Activated CD4-positive, alpha-beta memory T cell treated with anti-CD3 and anti-CD28 coated beads for 36 hours (primary cell): ENCODE results near the gene CHST6. TPM values are rescaled to one million over a fixed set of nuclear protein-coding genes. Genes with fewer than 3 reads are reported as not detected.
"Not testable (repeated sequence)": the region's sequence is repeated elsewhere in the genome, so short reads cannot be mapped to it uniquely, and the experiment has no call there.

Experiments
- CTCF ChIA-PET: fragments of 350-600 bp; sonication (Branson Sonifier 250); formaldehyde crosslinking; loops from one replicate; lab custom pipeline; 2021; ENCODE audit warnings: antibody characterized with exemption, inconsistent platforms; lab: Charles Lee
- POLR2A ChIA-PET: fragments of 350-600 bp; sonication (Branson Sonifier 250); formaldehyde crosslinking; loops from one replicate; lab custom pipeline; 2021; ENCODE audit warnings: antibody characterized with exemption; lab: Charles Lee
- DNase-seq: peaks from one replicate; pipeline ENCODE4 v3.0.0-alpha.2; 2020
- H3K27ac Mint-ChIP-seq: one replicate; pipeline ENCODE4 v1.8.0; 2021; ENCODE audit warnings: mixed read lengths
- H3K27me3 Mint-ChIP-seq: one replicate; pipeline ENCODE4 v1.8.0; 2021; ENCODE audit warnings: mixed read lengths
- H3K36me3 Mint-ChIP-seq: one replicate; pipeline ENCODE4 v1.8.0; 2021; ENCODE audit warnings: mixed read lengths
- H3K4me1 Mint-ChIP-seq: one replicate; pipeline ENCODE4 v1.8.0; 2021; ENCODE audit warnings: low read depth, mixed read lengths
- H3K4me3 Mint-ChIP-seq: one replicate; pipeline ENCODE4 v1.8.0; 2021; ENCODE audit warnings: mild to moderate bottlenecking, mixed read lengths
- H3K9me3 Mint-ChIP-seq: one replicate; pipeline ENCODE4 v1.8.0; 2021; ENCODE audit warnings: mixed read lengths
- intact Hi-C: fragments of 100-400 bp; cut with micrococcal nuclease; formaldehyde crosslinking; loops from one replicate; pipeline ENCODE4 v1.15.1; 2023
- total RNA-seq, 2 experiments: library from RNA; stranded (reverse); gene quantifications; one replicate each; pipeline ENCODE4 v1.2.3, GENCODE V29; 2021

The CHST6 gene
- total RNA-seq, 2 experiments from 2014 or later: not detected

DNA sequence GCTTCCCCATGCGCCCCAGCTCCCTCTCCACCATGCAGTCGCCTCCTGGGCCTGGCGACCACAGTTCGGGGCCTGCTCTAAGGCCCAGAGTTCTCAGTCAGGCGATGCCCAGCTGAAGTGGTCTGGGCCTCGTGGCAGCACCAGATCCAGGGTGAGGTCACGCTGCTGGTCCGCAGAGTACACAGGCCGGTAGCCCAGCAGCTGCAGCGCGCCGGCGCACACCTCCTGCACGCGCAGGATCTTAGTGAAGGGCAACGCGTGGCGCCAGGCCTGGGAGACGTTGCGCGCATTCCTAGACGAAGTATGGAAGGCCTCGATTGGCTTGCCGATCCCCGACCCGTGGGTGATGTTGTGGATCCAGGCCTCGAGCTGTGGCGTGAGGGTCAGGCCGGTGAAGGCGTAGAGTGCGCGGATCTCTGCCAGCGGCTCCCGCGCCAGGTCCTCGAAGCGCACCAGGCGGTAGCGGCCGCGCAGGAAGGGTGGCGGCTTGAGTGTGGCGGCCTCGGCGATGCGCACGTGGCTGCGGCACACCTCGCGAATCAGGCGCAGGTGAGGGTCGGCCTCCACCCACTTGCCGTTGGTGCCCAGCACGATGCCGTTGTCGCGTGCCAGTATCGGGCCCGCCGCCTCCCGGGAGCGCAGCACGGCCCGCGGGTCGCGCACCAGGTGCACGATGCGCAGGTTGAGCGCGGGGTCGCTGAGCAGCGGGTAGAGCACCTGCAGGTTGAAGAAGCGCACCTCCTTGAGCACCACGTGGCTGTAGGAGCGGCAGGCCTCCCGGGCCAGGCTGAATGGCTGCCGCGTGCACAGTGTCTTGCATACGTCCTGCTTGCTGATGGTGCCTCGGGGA, 34.0 kb upstream of the CHST6 start:
- ChIA-PET POLR2A (no interaction called here), CTCF (interaction anchor here (0.6 kb wide), 1 partner anchor 12 kb away, joined by 3 read pairs; no protein-coding TSS in a partner anchor)

DNA sequence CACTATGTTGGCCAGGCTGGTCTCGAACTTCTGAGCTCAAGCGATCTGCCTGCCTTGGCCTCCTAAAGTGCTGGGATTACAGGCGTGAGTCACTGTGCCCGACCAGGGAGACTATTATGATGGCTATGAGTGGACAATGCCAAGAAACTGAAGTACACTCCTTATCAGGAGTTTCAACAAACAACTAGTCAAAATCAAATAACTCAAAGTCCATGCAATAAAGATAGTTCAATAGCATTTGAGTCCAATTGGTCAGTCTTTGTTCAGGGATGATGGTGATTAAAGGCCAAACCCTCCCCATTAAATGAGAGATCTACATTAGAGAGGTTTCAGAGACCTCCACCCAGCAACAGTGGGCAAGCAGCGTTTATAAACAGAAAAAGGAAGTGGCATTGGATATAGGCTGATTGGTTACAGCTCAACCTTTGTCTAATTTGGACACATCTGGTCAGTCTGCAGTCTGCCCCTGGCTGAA, 32.6 kb upstream of the CHST6 start:
- H3K4me1 Mint-ChIP-seq: no peaks in the 10 kb centered on the region

More for the DNA sequence above, 34.0 kb upstream of the CHST6 start:
- H3K9me3 Mint-ChIP-seq: no peaks in the 10 kb centered on the region
- intact Hi-C loops: no loop called here
- no peaks in the 10 kb centered on the region for H3K4me1 Mint-ChIP-seq
- no peak for DNase-seq
- no peak overlapping the region for H3K27ac Mint-ChIP-seq
- H3K36me3 Mint-ChIP-seq: no peaks in the 10 kb centered on the region
- no peaks in the 10 kb centered on the region for H3K27me3 Mint-ChIP-seq
- no peak overlapping the region for H3K4me3 Mint-ChIP-seq

DNA sequence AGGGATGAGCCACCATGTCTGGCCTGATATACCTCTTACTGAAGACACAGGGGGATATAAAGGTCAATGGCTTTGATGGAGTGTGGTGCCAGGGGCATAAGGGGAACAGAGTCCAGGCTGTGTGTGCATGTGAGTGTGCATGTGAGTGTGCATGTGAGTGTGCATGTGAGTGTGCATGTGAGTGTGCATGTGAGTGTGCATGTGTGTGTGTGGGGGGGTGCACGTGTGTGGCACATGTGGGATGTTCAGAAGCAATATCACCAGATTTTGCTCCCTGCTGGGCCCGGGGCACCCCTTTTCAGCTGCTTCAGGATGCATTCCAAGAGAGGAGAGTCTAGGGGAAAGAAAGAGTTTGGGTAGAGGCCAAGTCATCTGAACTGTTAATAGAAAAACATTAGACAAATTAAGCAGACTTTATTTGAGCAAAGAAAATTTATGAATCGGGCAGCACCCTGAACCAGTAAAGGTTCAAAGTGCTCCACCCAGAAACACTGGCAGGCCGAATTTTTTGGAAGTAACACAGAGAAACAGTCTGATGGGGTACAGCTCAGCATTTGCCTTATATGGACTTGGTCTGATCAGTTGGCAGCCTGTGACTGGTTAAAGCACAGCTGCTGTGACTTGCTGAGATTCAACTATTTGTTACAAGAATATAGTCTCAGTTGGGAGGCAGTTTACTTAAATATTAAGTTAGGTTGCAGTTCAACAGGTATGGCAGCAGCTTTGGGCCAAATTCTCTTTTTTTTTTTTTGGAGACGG, 31.0 kb upstream of the CHST6 start:
- Mint-ChIP-seq H3K36me3 (no peaks in the 10 kb centered on the region), H3K9me3 (no peaks in the 10 kb centered on the region), H3K4me3 (no peak overlapping the region), H3K27me3 (no peaks in the 10 kb centered on the region), H3K27ac (no peak overlapping the region), H3K4me1 (no peaks in the 10 kb centered on the region)
- ChIA-PET CTCF (interaction anchor here (1.1 kb wide), 1 partner anchor 9 kb away, joined by 3 read pairs; no protein-coding TSS in a partner anchor), POLR2A (no interaction called here)
- intact Hi-C loops: no loop called here
- DNase-seq: no peak

More for the DNA sequence above, 32.6 kb upstream of the CHST6 start:
- ChIA-PET POLR2A (no interaction called here), CTCF (no interaction called here)
- no peaks in the 10 kb centered on the region for H3K9me3 Mint-ChIP-seq
- intact Hi-C loops: no loop called here
- no peak overlapping the region for H3K27ac Mint-ChIP-seq
- no peak overlapping the region for H3K4me3 Mint-ChIP-seq
- H3K36me3 Mint-ChIP-seq: no peaks in the 10 kb centered on the region
- no peaks in the 10 kb centered on the region for H3K27me3 Mint-ChIP-seq
- DNase-seq: no peak

DNA sequence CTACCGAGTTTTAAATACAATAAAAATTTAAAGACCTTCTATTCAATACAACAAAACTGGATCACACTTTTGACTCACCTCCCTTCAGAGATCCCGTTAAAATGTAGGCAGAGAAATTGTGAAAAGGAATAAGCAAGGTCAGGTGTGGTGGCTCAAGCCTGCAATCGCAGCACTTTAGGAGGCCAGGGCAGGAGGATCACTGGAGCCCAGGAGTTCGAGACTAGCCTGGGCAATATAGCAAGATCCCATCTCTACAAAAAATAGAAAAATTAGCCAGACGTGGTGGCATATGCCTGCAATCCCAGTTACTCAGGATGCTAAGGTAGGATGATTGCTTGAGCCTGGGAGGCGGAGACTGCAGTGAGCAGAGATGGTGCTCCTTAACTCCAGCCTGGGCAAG, 23.9 kb upstream of the CHST6 start:
- H3K27me3 Mint-ChIP-seq: no peaks in the 10 kb centered on the region
- intact Hi-C loops: no loop called here
- H3K36me3 Mint-ChIP-seq: no peaks in the 10 kb centered on the region
- DNase-seq: no peak
- no peak overlapping the region for H3K27ac Mint-ChIP-seq
- H3K4me1 Mint-ChIP-seq: peaks cover 10% of the 10 kb centered on the region
- no peak overlapping the region for H3K4me3 Mint-ChIP-seq
- POLR2A ChIA-PET: no interaction called here
- H3K9me3 Mint-ChIP-seq: no peaks in the 10 kb centered on the region
- CTCF ChIA-PET: interaction anchor here (3.3 kb wide), 1 partner anchor 47 kb away, joined by 36 read pairs; no protein-coding TSS in a partner anchor

DNA sequence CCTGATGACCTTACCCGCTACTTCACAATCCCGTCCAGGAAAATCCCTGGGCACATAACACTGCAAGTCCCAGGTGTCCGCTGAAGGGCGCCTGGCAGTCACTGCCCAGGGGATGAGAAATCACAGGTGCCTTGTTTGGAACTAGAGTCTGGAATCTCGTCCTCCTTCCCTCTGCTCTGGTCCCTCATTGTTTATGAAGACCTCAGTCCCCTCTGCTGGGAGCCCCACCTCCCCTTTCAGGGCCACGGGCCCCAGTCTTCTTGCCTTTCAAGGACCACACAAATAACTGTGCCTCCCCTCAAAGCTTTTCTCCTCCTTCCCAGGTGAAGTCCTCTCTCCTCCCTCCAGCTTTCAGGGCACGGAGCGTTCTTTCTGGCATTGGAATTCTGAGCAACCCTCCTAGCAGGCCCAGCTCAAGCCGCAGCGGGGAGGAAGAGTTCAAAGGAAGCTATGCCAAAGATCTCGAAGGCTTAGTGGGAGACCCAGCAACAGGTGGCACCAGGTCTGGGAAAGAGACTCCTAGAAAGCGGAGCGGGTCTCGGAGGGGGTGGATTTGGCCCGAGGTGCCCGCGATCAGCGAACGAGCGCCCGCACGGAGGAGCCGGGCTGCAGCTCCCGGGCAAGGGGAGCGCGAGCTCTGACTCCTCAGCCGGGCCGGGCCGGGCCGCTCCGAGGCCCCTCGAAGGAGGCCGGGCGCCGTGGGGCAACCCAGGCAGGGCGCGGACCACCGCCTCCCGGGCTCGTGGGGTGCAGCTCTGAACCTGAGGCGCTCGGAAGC, 21.1 kb upstream of the CHST6 start:
- POLR2A ChIA-PET: interaction anchor here (0.9 to 2.0 kb wide), 4 partner anchors 39 to 131 kb away, joined by 3 to 12 read pairs (median 6); partner anchors contain the start of genes KARS1, TERF2IP, TMEM170A and TMEM231
- Mint-ChIP-seq H3K4me3 (peak overlapping the region; percentile 72), H3K4me1 (peaks cover 10% of the 10 kb centered on the region)
- intact Hi-C loops: loop anchor here (2.0 kb wide), 1 partner anchor 48 kb away; no protein-coding TSS in a partner anchor
- CTCF ChIA-PET: interaction anchor here (1.0 to 3.3 kb wide), 25 partner anchors 9 to 317 kb away, joined by 3 to 36 read pairs (median 6); partner anchors contain the start of genes CFDP1, GABARAPL2 and TMEM170A
- H3K9me3 Mint-ChIP-seq, H3K36me3 Mint-ChIP-seq, H3K27me3 Mint-ChIP-seq, H3K27ac Mint-ChIP-seq: not testable (repeated sequence)
- DNase-seq: peak; percentile 38

DNA sequence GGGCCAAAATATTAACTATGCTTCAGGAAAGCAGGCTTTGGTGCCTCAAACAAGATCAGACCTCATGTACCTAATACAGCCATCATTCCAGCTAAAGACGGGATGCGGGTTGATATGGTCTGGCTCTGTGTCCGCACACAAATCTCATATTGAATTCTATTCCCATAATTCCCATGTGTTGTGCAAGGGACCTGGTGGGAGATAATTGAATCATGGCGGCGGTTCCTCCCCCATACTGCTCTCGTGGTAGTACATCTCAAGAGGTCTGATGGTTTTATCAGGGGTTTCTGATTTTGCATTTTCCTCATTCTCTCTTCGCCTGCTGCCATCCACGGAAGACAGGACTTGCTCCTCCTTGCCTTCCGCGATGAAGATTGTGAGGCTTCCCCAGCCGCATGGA, 19.1 kb upstream of the CHST6 start:
- CTCF ChIA-PET: interaction anchor here (0.6 to 1.1 kb wide), 2 partner anchors 49 to 404 kb away, joined by 3 to 5 read pairs; no protein-coding TSS in a partner anchor
- no peak overlapping the region for H3K27ac Mint-ChIP-seq
- no peaks in the 10 kb centered on the region for H3K9me3 Mint-ChIP-seq

DNA sequence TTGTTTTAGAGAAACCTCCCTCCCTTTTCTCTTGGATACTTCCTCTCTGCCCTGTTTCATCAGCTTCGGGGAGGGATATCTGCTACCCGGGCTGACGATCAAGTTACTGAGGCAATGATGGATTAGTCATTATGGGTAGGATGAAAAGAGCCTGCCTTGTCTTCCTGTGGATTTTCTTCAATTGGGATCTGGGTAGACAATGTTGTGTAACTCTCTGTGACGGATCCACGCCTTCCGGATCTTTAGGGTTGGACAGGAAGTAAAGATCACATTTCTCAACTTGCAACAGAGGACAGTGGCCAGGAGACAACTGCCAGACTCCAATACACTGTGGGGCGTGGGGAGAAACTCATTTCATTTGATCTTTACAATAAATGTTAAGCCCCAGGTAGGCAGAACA, 11.3 kb upstream of the CHST6 start:
- Mint-ChIP-seq H3K27me3 (peaks cover 10% of the 10 kb centered on the region), H3K36me3 (no peaks in the 10 kb centered on the region), H3K4me3 (no peak overlapping the region), H3K27ac (no peak overlapping the region), H3K9me3 (no peaks in the 10 kb centered on the region), H3K4me1 (peaks cover 6% of the 10 kb centered on the region)
- POLR2A ChIA-PET: no interaction called here
- no peak for DNase-seq
- CTCF ChIA-PET: interaction anchor here (2.0 kb wide), 1 partner anchor 10 kb away, joined by 8 read pairs; no protein-coding TSS in a partner anchor
- intact Hi-C loops: no loop called here

More for the DNA sequence above, 19.1 kb upstream of the CHST6 start:
- H3K4me3 Mint-ChIP-seq: no peak overlapping the region
- intact Hi-C loops: no loop called here
- POLR2A ChIA-PET: interaction anchor here (0.6 kb wide), 1 partner anchor 23 kb away, joined by 3 read pairs; no protein-coding TSS in a partner anchor
- no peak for DNase-seq
- H3K27me3 Mint-ChIP-seq: no peaks in the 10 kb centered on the region
- H3K36me3 Mint-ChIP-seq: no peaks in the 10 kb centered on the region
- peaks cover 10% of the 10 kb centered on the region for H3K4me1 Mint-ChIP-seq

DNA sequence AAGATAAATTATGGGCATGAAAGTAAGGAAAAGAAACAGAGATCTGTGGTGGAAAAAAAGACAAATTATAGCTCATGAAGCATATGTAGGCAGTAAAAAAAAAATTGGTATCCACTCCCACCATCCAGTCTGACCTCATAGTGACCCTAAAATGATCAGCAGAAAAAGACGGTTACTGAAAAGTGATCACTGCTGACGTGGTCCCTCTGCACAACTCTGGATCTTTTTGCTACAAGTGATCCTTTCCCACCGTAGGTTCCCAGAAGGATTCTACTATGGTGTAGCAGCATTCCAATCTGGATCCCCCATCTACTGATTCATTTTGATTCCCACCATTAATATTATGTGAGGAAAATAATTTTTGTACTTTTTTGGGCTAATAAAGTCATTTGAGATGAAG, 10.9 kb upstream of the CHST6 start:
- Mint-ChIP-seq H3K36me3 (no peaks in the 10 kb centered on the region), H3K27me3 (peaks cover 10% of the 10 kb centered on the region), H3K27ac (no peak overlapping the region), H3K4me3 (no peak overlapping the region), H3K9me3 (no peaks in the 10 kb centered on the region), H3K4me1 (peaks cover 6% of the 10 kb centered on the region)
- intact Hi-C loops: no loop called here
- ChIA-PET CTCF (interaction anchor here (1.1 kb wide), 1 partner anchor 41 kb away, joined by 6 read pairs; no protein-coding TSS in a partner anchor), POLR2A (no interaction called here)
- no peak for DNase-seq

DNA sequence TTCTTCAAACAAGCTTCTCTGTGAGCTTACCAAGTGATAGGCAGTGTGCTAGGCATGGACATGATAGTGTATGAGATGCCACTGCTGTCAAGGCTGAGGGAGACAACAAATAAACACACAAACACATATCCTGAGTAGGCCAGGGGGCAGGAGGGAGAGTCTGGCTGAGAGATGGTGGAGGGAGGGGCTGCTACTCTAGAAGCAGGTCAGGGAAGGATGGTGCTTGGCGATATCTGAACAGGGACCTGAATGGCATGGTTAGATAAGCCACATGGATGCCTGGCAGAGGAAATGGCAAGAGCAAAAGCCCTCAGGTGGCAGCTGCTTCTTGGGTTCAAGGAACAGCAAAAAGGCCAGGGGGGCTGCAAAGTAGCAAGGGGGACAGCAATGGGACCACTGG, 8.6 kb upstream of the CHST6 start:
- ChIA-PET CTCF (no interaction called here), POLR2A (no interaction called here)
- Mint-ChIP-seq H3K4me1 (peaks cover 6% of the 10 kb centered on the region), H3K27ac (no peak overlapping the region), H3K4me3 (no peak overlapping the region), H3K27me3 (peaks cover 10% of the 10 kb centered on the region), H3K9me3 (no peaks in the 10 kb centered on the region), H3K36me3 (no peaks in the 10 kb centered on the region)
- intact Hi-C loops: no loop called here
- DNase-seq: no peak

DNA sequence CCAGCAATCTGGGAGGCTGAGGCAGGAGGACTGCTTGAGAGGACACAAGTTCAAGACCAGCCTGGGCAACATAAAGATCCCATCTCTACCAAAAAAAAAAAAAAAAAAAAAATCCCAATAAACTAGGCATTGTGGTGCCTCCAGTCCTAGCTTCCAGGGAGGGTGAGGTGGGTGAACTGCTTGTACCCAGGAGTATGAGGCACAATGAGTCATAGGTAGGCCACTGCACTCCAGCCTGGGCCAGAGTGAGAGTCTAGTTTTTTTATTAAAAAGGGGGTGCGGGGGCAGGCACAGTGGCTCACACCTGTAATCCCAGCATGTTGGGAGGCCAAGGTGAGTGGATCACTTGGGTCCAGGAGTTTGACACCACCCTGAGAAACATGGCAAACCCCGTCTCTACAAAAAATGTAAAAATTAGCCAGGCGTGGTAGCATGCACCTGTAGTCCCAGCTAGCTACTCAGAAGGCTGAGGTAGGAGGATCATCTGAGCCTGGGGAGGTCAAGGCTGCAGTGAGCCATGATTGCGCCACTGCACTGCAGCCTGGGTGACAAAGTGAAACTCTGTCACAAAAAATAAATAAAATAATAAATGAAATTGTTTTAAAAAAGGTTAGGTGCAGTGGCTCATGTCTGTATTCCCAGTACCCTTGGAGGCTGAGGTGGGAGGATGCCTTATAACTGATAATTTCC, 7.8 kb upstream of the CHST6 start:
- intact Hi-C loops: no loop called here
- H3K4me1 Mint-ChIP-seq: peaks cover 6% of the 10 kb centered on the region
- H3K27me3 Mint-ChIP-seq: peaks cover 7% of the 10 kb centered on the region
- ChIA-PET POLR2A (no interaction called here), CTCF (no interaction called here)
- no peaks in the 10 kb centered on the region for H3K9me3 Mint-ChIP-seq
- no peak for DNase-seq
- H3K36me3 Mint-ChIP-seq: no peaks in the 10 kb centered on the region
- H3K27ac Mint-ChIP-seq: no peak overlapping the region
- H3K4me3 Mint-ChIP-seq: no peak overlapping the region

DNA sequence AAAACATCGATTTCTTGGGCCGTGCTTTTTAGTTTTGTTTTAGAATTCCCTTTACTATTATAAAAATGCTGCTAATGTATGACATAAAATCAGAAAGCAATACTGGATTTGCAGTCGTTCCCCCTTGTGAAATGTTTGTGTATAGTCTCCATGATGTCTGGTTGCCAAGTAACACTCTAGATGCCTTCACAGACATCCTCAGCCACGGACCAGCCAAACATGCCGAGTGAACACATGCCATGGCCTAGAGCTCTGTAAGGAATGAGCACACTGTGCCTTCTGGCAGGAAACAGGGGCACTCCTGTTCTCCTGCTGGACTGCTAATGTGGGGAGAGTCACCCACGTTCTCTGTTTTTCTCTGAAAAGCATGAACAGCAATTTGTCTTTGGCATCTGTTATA, 6.6 kb upstream of the CHST6 start:
- POLR2A ChIA-PET, H3K27ac Mint-ChIP-seq, H3K9me3 Mint-ChIP-seq, DNase-seq, H3K27me3 Mint-ChIP-seq, intact Hi-C loops, H3K4me3 Mint-ChIP-seq, H3K4me1 Mint-ChIP-seq, CTCF ChIA-PET, H3K36me3 Mint-ChIP-seq: not testable (repeated sequence)
